Measurements from ENCODE around the gene SAT2. TPM values are rescaled to one million over a fixed set of nuclear protein-coding genes. Genes with fewer than 3 reads are reported as not detected.

Gene SAT2
- total and polyA plus RNA-seq, 12 donors, result 45.7 to 164 (median 69.0) TPM

GRCh38 chr17:7593296-7593695 lies 34.3 kb downstream of the SAT2 start:
- peaks cover 8 to 16% (median 14%) of the 10 kb centered on the region in 9 donors for H3K4me1 ChIP-seq
- no peak overlapping the region for H3K27ac ChIP-seq
- H3K4me3 ChIP-seq, result no peak overlapping the region
- H3K27me3 ChIP-seq, result no peaks in the 10 kb centered on the region
- no peak for DNase-seq
- no peaks in the 10 kb centered on the region for H3K9me3 ChIP-seq
- H3K36me3 ChIP-seq, result peaks cover 4 to 96% (median 62%) of the 10 kb centered on the region in 9 donors
- intact Hi-C loops (cut with DNase I), result loop anchor here in 1 of 10 donors (10.0 kb wide), 1 partner anchor 78 kb away; no protein-coding TSS in a partner anchor
- ATAC-seq, result no peak
- no peak for TF ChIP-seq CTCF (IDR thresholded peaks at IDR 0.05)
- 78 to 86% methylated on average over 12 of the region's 12 CpGs for WGBS, 2 donors

GRCh38 chr17:7592422-7593021 lies 35.1 kb downstream of the SAT2 start:
- Histone ChIP-seq H3K9me3 (no peaks in the 10 kb centered on the region), H3K36me3 (peaks cover 4 to 98% (median 58%) of the 10 kb centered on the region in 9 donors), H3K4me1 (peaks cover 8 to 24% (median 20%) of the 10 kb centered on the region in 9 donors), H3K4me3 (no peak overlapping the region), H3K27ac (no peak overlapping the region), H3K27me3 (no peaks in the 10 kb centered on the region)
- no peak for TF ChIP-seq CTCF (IDR thresholded peaks at IDR 0.05)
- DNase-seq (no peak), ATAC-seq (no peak)
- intact Hi-C loops (cut with DNase I), result loop anchor here in 1 of 10 donors (10.0 kb wide), 1 partner anchor 78 kb away; no protein-coding TSS in a partner anchor
- 93 to 94% methylated on average over 23 of the region's 23 CpGs for WGBS, 2 donors

GRCh38 chr17:7591596-7591995 lies 36.0 kb downstream of the SAT2 start:
- no peak for TF ChIP-seq CTCF (IDR thresholded peaks at IDR 0.05)
- Histone ChIP-seq H3K4me1 (peaks cover 8 to 33% (median 20%) of the 10 kb centered on the region in 9 donors), H3K4me3 (no peak overlapping the region), H3K36me3 (peaks cover 4 to 98% (median 53%) of the 10 kb centered on the region in 9 donors), H3K27ac (no peak overlapping the region), H3K9me3 (no peaks in the 10 kb centered on the region), H3K27me3 (no peaks in the 10 kb centered on the region)
- DNase-seq (no peak), ATAC-seq (no peak)
- WGBS, 2 donors, result 83 to 92% methylated on average over 5 of the region's 5 CpGs
- intact Hi-C loops (cut with DNase I), result loop anchor here in 3 of 10 donors (1.0 to 10.0 kb wide), 3 partner anchors 13 to 77 kb away; no protein-coding TSS in a partner anchor

GRCh38 chr17:7590743-7591142 lies 36.9 kb downstream of the SAT2 start:
- H3K27ac ChIP-seq, result no peak overlapping the region
- no peak for TF ChIP-seq CTCF (IDR thresholded peaks at IDR 0.05)
- 85% methylated on average over 4 of the region's 4 CpGs for WGBS, 2 donors
- intact Hi-C loops (cut with DNase I), result loop anchor here in 3 of 10 donors (1.0 to 10.0 kb wide), 3 partner anchors 14 to 76 kb away; no protein-coding TSS in a partner anchor
- DNase-seq, result no peak
- H3K4me1 ChIP-seq, result peaks cover 8 to 35% (median 20%) of the 10 kb centered on the region in 9 donors
- no peaks in the 10 kb centered on the region for H3K27me3 ChIP-seq
- no peak overlapping the region for H3K4me3 ChIP-seq
- no peaks in the 10 kb centered on the region for H3K9me3 ChIP-seq
- peaks cover 4 to 95% (median 45%) of the 10 kb centered on the region in 9 donors for H3K36me3 ChIP-seq
- ATAC-seq, result no peak

Measured in heart right ventricle (tissue), 16 donors.